Globus pallidus (tissue), 1 donor: ENCODE results near the gene RNF126.
"Not testable (repeated sequence)": the region's sequence is repeated elsewhere in the genome, so short reads cannot be mapped to it uniquely, and the experiment has no call there.

Experiments
- DNase-seq: peaks from one replicate; pipeline ENCODE4 v3.0.0-alpha.2; 2015; ENCODE audit warnings: low spot score

Gene RNF126

DNA sequence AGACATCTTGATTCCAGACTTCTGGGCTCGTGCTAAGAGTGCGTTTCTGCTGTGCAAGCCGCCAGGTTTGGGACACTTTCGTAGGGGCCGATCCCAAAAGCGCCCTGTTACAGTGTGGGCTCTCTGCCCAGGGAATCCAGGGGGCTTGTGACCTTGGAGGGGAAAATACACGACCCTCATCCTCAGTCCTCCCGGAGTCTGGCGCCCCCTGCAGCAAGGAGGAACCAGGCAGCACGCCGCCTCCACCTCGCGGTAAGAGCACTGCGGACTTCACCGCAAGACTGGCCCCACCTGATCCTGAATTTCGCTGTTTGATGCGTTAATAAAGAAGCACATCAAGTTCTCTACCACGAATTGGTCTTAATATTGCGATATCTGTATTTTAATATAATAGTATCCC, 34.8 kb downstream of the RNF126 start:
- DNase-seq, result no peak

- not testable (repeated sequence) for DNase-seq
Observed at GRCh38 chr19:626566-626965, 36.4 kb downstream of the RNF126 start.

GRCh38 chr19:625257-625656, 37.8 kb downstream of the RNF126 start:
- no peak for DNase-seq

GRCh38 chr19:624433-625109, 38.4 kb downstream of the RNF126 start:
- DNase-seq, result no peak

DNA sequence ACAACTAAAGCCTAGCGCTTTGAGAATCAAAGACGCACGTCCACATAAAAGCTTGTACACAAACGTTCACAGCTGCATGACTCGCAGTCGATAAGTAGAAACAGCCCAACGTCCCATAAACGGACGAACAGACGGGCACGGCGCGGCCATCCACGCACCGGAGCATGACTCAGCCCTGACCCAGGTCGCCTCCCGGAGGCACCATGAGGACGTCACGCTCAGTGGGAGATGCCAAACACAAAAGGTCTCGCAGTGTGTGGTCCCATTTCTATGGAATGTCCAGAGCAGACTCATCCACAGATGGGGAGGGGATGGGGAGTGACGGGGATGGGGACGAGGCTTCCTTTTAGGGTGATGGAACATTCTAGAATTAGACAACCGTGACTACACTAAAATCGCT, 39.0 kb downstream of the RNF126 start:
- DNase-seq, result no peak

GRCh38 chr19:623175-623916, 39.7 kb downstream of the RNF126 start:
- DNase-seq, result no peak

- DNase-seq, result no peak
Observed at GRCh38 chr19:622666-623065, 40.3 kb downstream of the RNF126 start.

GRCh38 chr19:621819-622218, 41.2 kb downstream of the RNF126 start:
- no peak for DNase-seq

DNA sequence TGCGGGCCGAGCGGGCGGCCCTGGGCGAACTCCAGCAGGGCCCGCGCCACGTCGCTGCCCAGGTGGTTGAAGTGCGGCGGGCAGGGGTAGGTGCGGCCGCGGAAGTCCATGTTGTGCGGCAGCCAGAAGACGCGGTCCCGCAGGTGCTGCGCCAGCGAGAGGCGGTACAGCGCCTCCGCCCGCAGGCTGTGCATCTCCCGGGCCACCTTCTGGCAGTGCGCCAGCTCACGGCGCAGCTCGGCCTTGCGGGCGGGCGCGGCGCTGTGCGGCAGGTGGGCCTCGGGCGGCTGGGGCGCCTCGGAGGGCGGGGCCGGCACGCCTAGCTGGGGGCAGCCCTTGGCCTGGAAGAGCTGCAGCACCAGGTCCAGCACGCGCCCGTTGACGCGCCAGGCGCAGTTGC, 41.8 kb downstream of the RNF126 start:
- not testable (repeated sequence) for DNase-seq

- no peak for DNase-seq
Observed at GRCh38 chr19:620166-620862, 42.7 kb downstream of the RNF126 start.

- no peak for DNase-seq
Observed at GRCh38 chr19:619286-620002, 43.6 kb downstream of the RNF126 start.

- DNase-seq, result no peak
Observed at GRCh38 chr19:618674-619285, 44.2 kb downstream of the RNF126 start.

- DNase-seq, result no peak
Observed at GRCh38 chr19:618247-618619, 44.8 kb downstream of the RNF126 start.

- DNase-seq, result no peak
Observed at GRCh38 chr19:617551-618246, 45.3 kb downstream of the RNF126 start.

DNA sequence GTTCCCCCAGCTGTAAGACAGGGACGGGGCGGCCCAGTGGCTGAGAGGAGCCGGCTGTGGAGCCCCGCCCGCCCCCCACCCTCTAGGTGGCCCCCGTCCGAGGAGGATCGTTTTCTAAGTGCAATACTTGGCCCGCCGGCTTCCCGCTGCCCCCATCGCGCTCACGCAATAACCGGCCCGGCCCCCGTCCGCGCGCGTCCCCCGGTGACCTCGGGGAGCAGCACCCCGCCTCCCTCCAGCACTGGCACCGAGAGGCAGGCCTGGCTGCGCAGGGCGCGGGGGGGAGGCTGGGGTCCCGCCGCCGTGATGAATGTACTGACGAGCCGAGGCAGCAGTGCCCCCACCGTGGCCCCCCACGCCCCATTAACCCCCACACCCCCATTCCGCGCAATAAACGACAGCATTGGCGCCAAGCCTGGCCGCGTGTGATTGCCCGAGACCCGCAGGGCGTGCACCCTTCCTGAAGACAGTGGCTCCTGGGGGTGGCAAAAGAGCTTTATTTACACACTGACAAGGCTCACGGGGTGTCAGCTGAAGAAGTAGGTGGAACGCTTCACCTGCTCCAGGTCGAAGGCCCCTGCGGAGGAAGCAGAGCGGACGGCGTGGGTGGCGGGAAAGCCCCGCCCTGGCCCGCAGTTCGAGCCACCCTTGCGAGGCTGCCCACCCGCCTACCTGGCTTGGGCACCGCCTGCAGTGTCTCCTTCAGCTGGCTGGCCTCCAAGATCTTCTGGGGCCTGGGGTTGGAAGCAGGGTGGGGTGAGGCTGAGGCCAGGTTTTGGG, 46.1 kb downstream of the RNF126 start:
- DNase-seq, result no peak

GRCh38 chr19:616062-616700, 46.8 kb downstream of the RNF126 start:
- no peak for DNase-seq

GRCh38 chr19:615619-616018, 47.4 kb downstream of the RNF126 start:
- no peak for DNase-seq

GRCh38 chr19:613732-614567, 49.1 kb downstream of the RNF126 start:
- no peak for DNase-seq

GRCh38 chr19:612941-613340, 50.1 kb downstream of the RNF126 start:
- DNase-seq, result no peak
